GM18526 (cell line): ENCODE measurements around the gene ABL1.

Experiments used
- POLR2A ChIP-seq: IDR thresholded peaks from 3 replicates; pipeline ENCODE4 v1.6.1; 2011; ENCODE audit not compliant: insufficient read length; ENCODE audit errors: extremely low read depth

The ABL1 gene

GRCh38 chr9:130843049-130843908 is 8.2 kb downstream of the ABL1 start:
- no peak for TF ChIP-seq POLR2A

- TF ChIP-seq POLR2A: no peak
Measured at GRCh38 chr9:130844044-130844451, 9.0 kb downstream of the ABL1 start.

GRCh38 chr9:130845254-130845653 is 10.2 kb downstream of the ABL1 start:
- no peak for TF ChIP-seq POLR2A

GRCh38 chr9:130845901-130846481 is 10.9 kb downstream of the ABL1 start:
- no peak for TF ChIP-seq POLR2A

GRCh38 chr9:130846487-130847305 is 11.6 kb downstream of the ABL1 start:
- TF ChIP-seq POLR2A: no peak

GRCh38 chr9:130847306-130848217 is 12.5 kb downstream of the ABL1 start:
- TF ChIP-seq POLR2A: no peak

- no peak for TF ChIP-seq POLR2A
Measured at GRCh38 chr9:130849356-130849755, 14.3 kb downstream of the ABL1 start.

GRCh38 chr9:130852801-130853200 is 17.7 kb downstream of the ABL1 start:
- TF ChIP-seq POLR2A: no peak

GRCh38 chr9:130854092-130854491 is 19.0 kb downstream of the ABL1 start:
- no peak for TF ChIP-seq POLR2A

- no peak for TF ChIP-seq POLR2A
Measured at GRCh38 chr9:130854835-130855234, 19.8 kb downstream of the ABL1 start.

GRCh38 chr9:130856474-130856873 is 21.4 kb downstream of the ABL1 start:
- TF ChIP-seq POLR2A: no peak

GRCh38 chr9:130857864-130858738 is 23.0 kb downstream of the ABL1 start:
- no peak for TF ChIP-seq POLR2A

- TF ChIP-seq POLR2A: no peak
Measured at GRCh38 chr9:130858739-130859705, 24.0 kb downstream of the ABL1 start.
